ENCODE measurements around the gene PRPF19.

GRCh38 chr11:60841797-60842667 lies 64.4 kb downstream of the PRPF19 start, which contains the start of gene CCDC86:
- TF ChIP-seq CTCF (IDR thresholded peaks at IDR 0.05): peak in 3 of 6 experiments; percentile 9 to 29 (median 16)
- TF ChIP-seq POLR2AphosphoS5 (IDR thresholded peaks at IDR 0.05): peak; percentile 93 to 95
- TF ChIP-seq EP300 (IDR thresholded peaks at IDR 0.05): peak in 1 of 4 donors; percentile 53
